ENCODE data around the gene CADM1.

DNA sequence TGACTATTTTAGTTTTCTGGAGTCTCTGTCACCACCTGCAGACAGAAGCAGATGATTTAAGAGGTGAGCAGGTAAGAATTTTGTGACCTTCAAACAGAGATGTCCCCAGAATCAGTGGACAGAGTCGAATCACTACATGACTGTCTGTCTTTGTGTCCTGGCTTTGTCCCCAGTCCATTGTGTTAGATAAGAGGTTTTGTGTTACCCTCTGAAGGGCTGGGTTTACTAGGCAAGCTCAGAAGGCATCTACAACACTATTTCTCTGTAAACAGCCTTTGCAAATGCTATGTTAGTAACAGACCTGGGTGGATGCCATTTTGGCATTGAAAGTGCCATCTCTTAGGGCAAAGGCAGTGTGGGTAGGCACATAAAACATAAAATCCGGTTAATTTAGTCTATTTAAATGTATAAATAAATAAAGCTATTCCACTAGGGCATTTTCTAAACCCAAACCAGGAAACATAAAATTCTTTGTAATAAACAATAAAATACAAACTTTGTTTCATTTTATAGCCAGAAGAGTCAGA is 40.3 kb upstream of the CADM1 start:
- TF ChIP-seq, protein P1, sequence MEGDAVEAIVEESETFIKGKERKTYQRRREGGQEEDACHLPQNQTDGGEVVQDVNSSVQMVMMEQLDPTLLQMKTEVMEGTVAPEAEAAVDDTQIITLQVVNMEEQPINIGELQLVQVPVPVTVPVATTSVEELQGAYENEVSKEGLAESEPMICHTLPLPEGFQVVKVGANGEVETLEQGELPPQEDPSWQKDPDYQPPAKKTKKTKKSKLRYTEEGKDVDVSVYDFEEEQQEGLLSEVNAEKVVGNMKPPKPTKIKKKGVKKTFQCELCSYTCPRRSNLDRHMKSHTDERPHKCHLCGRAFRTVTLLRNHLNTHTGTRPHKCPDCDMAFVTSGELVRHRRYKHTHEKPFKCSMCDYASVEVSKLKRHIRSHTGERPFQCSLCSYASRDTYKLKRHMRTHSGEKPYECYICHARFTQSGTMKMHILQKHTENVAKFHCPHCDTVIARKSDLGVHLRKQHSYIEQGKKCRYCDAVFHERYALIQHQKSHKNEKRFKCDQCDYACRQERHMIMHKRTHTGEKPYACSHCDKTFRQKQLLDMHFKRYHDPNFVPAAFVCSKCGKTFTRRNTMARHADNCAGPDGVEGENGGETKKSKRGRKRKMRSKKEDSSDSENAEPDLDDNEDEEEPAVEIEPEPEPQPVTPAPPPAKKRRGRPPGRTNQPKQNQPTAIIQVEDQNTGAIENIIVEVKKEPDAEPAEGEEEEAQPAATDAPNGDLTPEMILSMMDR (conservative IDR thresholded peaks at IDR 0.05 in 1 of 2, IDR thresholded peaks at IDR 0.05 in 1 of 2; ENCODE audit: low read depth in 1 of 2, low read length in 2 of 2), result no peak
- TF ChIP-seq EZH2 (IDR thresholded peaks at IDR 0.05; ENCODE audit: low read length, missing control alignments), result no peak
